Head of caudate nucleus (tissue), 42 donors: ENCODE data around the gene DUS2.

Experiments used
- DNase-seq, 42 donors: peaks; one replicate each; pipeline versions ENCODE4 v3.0.0 to v3.0.0-alpha.2; 2020 to 2021; ENCODE audit warnings: mixed read lengths in 7 of 42
- intact Hi-C: fragments of 100-400 bp; cut with DNase I; formaldehyde crosslinking; loops from one replicate; pipeline ENCODE4 v1.15.0; 2022

The DUS2 gene

GRCh38 chr16:68035227-68035626 lies 12.1 kb downstream of the DUS2 start:
- intact Hi-C loops = loop anchor here (10.0 kb wide), 1 partner anchor 220 kb away; no protein-coding TSS in a partner anchor
- no peak for DNase-seq

DNA sequence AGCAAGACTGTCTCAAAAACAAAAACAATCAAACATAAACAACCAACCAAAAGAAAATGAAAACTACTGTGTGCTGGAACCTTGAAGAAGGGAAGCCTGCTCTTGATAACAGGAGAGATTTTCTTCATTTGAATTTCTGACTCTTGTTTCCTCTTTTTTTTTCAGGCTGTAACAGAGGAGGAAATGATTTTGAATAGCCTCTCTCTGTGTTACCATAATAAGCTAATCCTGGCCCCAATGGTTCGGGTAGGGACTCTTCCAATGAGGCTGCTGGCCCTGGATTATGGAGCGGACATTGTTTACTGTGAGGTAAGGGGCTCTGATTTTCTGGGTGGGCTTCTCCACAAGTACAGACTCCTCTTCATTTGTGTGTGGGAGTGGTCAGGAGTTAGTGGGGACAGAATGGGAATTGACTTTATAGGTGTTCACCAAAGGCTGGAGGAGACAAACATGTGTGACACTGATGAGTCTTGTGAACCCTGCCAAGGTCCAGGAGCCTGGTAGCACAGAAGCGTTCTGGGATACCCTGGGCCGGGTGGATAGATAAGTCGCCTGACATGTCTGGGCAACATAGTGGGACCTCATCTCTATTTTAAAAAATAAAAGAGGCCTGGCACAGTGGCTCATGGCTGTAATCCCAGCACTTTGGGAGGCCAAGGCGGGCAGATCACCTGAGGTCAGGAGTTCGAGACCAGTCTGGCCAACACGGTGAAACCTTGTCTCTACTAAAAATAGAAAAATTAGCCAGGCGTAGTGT lies 14.9 kb downstream of the DUS2 start:
- no peak for DNase-seq
- intact Hi-C loops = loop anchor here (10.0 kb wide), 1 partner anchor 223 kb away; no protein-coding TSS in a partner anchor

- intact Hi-C loops = loop anchor here (2.0 kb wide), 1 partner anchor 48 kb away; no protein-coding TSS in a partner anchor
- peak; percentile 62 to 94 (median 84) for DNase-seq
Observed at GRCh38 chr16:68040506-68041288, 17.6 kb downstream of the DUS2 start.

DNA sequence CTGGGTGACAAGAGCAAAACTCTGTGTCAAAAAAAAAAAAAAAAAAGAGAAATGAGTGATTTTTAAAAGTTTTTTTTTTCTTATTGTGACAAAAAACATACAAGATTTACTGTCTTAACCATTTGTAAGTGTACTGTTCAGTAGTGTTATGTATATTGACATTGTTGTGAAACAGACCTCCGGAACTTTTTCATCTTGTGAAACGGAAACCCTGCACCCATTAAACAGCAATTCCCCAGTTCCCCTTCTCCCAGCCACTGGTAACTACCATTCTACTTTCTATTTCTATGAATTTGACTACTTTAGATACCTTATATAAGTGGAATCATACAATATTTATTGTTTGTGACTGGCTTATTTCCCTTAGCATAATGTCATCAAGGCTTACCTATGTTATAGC lies 18.7 kb downstream of the DUS2 start:
- intact Hi-C loops = loop anchor here (2.0 kb wide), 1 partner anchor 49 kb away; no protein-coding TSS in a partner anchor

GRCh38 chr16:68046106-68046505 lies 23.0 kb downstream of the DUS2 start:
- intact Hi-C loops = no loop called here
- DNase-seq = no peak

More for the DNA sequence above, 18.7 kb downstream of the DUS2 start:
- no peak for DNase-seq

GRCh38 chr16:68047987-68048386 lies 24.9 kb downstream of the DUS2 start:
- DNase-seq = no peak
- intact Hi-C loops = no loop called here

GRCh38 chr16:68049449-68049848 lies 26.4 kb downstream of the DUS2 start:
- intact Hi-C loops = no loop called here
- no peak for DNase-seq

DNA sequence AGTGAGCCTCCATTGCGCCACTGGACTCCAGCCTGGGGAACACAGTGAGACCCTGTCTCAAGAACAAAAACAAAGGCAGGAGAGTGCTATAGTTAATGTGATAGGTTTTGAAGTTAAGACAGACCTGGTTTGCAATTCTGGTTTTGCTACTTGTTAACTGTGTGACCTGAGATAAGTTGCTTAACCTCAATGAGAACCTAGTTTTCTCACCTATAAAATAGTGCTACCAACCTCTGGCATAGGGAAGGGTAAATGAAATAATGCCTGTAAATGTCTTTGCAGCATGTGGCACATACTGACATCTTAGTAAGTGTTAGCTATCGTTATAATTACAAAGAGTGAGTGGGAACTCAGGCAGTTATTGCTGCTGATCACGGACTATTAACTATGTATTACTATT lies 32.3 kb downstream of the DUS2 start:
- intact Hi-C loops = no loop called here
- DNase-seq = no peak

DNA sequence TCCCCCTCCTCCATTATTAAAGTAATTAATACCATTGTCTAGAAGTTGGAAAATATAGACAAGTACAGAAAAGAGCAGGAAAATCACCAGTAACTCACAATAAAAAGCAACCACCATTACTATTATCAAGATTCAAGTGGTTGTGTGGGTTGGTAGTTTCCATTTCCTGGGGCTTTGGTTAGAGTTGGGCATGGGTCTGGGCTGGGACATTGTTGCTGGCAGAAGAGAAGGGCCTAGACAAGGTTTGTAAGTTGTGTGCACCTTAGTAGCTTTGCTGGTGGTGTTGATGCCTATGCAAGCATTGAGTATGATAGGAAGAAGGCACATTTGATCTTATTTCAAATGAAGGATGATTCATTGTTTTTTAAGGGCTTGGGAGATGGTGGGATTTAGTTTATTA lies 36.7 kb downstream of the DUS2 start:
- intact Hi-C loops = no loop called here
- no peak for DNase-seq

DNA sequence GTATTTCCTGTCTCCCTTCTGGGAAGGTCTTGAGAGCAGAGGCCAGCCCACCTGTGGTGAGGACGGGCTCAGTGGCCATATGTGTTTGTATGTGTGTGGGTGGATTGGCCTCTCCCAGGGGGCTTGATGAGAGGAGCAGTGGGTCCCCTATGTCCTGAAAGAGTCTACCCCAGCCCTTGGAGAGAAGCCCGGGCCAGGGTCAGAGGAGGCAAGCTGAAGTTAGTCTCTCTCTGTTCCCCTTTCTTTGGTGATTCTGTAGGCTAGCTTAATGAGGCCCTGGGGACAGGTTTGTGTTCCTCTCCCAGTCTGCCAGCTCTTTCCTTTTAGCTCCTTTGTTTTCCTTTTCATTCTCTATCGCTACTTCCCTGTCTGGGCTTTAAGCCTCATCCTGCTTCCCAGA lies 38.3 kb downstream of the DUS2 start:
- DNase-seq = no peak
- intact Hi-C loops = no loop called here

DNA sequence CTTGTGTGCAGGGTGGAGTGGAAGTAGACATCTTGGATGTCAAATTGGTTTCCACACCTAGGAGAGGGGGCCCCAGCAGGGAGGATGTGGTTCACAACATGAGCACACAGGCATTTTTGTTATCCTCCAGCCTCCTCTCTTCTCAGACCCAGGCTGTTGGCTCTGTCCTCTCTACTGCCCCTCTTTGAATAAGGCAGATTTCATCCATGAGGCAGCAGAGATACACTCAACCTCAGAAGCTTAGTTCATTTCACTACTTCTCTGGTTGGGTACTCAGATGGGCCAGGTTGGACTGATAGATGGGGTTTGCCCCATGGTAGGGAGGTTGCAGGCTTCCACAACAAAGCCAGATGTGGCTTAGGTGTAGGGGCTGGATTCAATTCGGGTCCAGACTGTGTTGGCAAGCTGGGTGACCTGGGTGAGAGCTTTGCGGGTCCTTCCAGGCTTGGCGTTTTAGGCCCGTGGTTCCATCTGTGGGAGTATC lies 39.9 kb downstream of the DUS2 start:
- DNase-seq = no peak
- intact Hi-C loops = no loop called here

DNA sequence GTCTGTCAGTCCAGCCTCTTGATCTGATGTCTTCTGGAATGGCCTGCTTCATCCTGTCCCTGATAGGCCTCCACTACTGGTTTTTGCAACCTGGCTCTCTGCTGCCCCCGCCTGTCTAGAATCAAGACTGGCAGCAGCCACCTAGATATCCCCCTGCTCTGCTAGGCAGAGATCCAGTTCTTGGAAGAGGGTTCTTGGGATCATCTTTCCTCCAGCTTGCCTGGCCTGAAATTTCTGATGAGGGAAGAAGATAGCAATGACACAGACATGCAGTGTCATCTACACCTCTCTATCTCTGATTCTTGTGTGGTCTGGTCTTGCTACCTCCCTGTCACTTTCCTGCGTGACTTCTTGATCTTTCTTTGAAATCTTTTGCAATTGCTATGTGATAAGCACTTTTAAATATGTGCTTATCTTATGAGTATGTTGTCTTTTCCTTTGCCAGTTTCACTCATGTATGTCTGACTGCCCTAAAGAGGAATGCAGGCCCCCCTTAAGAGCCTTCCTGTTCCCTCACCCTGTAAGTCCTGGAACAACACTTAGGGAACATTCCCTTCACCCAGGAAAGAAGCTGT lies 41.8 kb downstream of the DUS2 start:
- DNase-seq = peak; percentile 25 to 88 (median 72)
- intact Hi-C loops = no loop called here

DNA sequence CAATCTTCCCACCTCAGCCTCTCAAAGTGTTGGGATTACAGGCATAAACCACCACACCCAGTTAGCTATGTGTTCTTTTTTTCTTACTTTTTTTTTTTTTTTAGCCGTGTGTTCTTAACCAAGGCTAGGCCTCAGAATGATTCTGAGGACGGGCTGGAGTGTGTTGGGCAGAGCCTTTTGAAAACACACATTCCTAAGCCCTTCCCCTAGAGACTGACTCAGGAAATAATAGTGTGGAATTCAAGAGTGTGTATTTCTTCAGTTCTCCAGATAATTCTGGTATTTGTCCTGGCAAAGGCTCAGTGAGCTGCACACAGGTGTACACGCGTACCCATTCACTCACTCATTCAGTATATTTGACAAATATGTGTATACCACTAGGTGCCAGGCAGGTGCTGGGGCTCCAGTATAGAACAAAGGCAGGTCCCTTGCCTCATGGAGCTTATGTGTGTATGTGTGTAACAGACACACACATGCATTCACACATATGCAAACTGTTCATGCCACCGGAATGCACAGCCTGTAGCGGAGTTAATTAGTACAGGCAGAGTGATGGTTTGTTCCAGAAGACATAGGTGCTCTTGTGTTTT lies 42.7 kb downstream of the DUS2 start:
- peak in 1 of 42 donors; percentile 3 for DNase-seq
- intact Hi-C loops = no loop called here

DNA sequence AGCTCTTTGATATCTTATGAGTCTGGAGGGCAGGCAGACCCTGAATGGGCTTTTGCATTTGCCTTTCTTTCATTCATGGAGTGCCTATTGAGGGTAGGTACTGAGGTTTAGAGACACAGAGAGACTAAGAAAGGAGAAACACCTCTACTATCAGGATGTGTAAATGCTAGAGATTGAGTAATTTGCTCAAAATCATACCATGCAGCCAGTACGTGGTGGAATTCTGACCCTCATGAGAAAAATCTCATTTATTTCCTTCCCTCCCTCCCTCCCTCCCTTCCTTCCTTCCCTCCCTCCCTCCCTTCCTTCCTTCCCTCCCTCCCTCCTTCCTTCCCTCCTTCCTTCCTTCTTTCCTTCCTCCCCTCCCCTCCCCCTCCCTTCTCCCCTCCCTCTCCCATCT lies 43.7 kb downstream of the DUS2 start:
- no peak for DNase-seq
- intact Hi-C loops = no loop called here

DNA sequence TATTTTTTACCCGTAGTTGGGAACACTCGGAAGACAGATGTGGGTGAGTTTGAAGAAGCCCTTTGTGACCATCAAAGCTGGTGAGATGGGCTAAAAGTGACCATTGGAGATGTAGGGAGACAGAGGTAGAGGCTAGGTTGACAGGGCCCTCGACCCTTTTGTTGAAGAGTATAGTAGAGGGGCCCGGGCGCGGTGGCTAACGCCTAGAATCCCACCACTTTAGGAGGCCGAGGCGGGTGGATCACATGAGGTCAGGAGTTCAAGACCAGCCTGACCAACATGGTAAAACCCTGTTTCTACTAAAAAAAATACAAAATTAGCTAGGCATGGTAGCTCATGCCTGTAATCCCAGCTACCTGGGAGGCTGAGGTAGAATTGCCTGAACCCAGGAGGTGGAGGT lies 45.8 kb downstream of the DUS2 start:
- peak in 1 of 42 donors; percentile 2 for DNase-seq
- intact Hi-C loops = no loop called here

DNA sequence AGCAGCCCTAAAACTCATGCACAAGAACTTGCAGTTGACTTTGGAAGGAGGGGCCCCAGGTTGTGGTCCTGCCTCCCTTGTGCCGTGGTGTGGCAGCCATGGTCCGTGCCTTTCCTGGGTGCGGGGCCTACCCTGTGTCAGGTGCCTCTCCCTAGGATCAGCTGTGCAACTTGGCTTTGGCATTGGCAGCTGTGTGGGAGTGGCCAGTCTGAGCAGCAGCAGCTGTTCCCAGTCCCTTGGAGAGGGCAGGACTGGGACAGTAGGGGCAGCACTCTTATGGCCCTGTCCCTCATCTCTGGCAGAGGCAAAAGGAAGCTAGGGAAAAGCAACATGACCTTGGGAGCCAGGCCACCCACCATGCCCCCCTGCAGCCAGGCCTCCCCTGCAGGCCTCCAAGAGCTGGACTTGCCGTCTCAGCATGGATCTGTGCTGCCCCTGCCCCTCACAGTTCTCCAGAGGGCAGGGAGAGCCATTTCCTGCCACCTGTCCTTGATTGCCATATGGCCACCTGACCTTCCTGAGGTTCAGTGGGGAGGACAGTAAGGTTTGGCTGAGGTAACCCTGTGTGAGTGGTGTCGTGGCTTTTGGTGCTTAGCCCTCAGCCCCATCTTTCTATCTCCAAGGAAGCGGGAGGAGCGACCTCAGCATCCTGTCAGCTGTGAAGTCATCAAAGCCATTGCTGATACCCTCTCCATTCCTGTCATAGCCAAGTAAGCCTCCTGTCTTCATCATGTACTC lies 46.6 kb downstream of the DUS2 start:
- DNase-seq = peak in 1 of 42 donors; percentile 32

GRCh38 chr16:68070249-68070730 lies 47.2 kb downstream of the DUS2 start:
- intact Hi-C loops = no loop called here
- DNase-seq = peak in 2 of 42 donors; percentile 4 to 8

More for the DNA sequence above, 46.6 kb downstream of the DUS2 start:
- intact Hi-C loops = no loop called here

- peak in 2 of 42 donors; percentile 16 to 33 for DNase-seq
- intact Hi-C loops = no loop called here
Observed at GRCh38 chr16:68070806-68071517, 47.9 kb downstream of the DUS2 start.
